ENCODE results near the gene CKAP2. TPM values are rescaled to one million over a fixed set of nuclear protein-coding genes. Genes with fewer than 3 reads are reported as not detected.
"Not testable (repeated sequence)": the region's sequence is repeated elsewhere in the genome, so short reads cannot be mapped to it uniquely, and the experiment has no call there.

The CKAP2 gene
- total and polyA plus RNA-seq, 4 donors = 2.4 to 40.9 (median 2.8) TPM

- not testable (repeated sequence) for H3K4me1 ChIP-seq (ENCODE audit: control insufficient read depth in 4 of 4, insufficient read depth in 4 of 4, low read length in 3 of 4); H3K4me3 ChIP-seq (ENCODE audit: low read depth in 1 of 3, low read length in 3 of 3); H3K9me3 ChIP-seq (ENCODE audit: control insufficient read depth in 4 of 4, low read length in 3 of 4); H3K27ac ChIP-seq (ENCODE audit: low read depth in 1 of 2, low read length in 2 of 2); H3K27me3 ChIP-seq (ENCODE audit: control insufficient read depth in 4 of 4, insufficient read depth in 4 of 4, low read length in 3 of 4); DNase-seq (ENCODE audit: low spot score); H3K36me3 ChIP-seq (ENCODE audit: control insufficient read depth in 4 of 4, insufficient read depth in 3 of 4, low read depth in 1 of 4, low read length in 3 of 4); H3K9ac ChIP-seq (ENCODE audit: low read depth in 1 of 2, low read length in 2 of 2)
- WGBS = no CpG with 5 or more reads among the region's 22 CpGs
Observed at GRCh38 chr13:52488763-52489162, 33.5 kb downstream of the CKAP2 start.

GRCh38 chr13:52491015-52491414 lies 35.7 kb downstream of the CKAP2 start:
- WGBS = 90% methylated on average over 2 of the region's 5 CpGs
- H3K27me3 ChIP-seq (ENCODE audit: control insufficient read depth in 4 of 4, insufficient read depth in 4 of 4, low read length in 3 of 4); H3K36me3 ChIP-seq (ENCODE audit: control insufficient read depth in 4 of 4, insufficient read depth in 3 of 4, low read depth in 1 of 4, low read length in 3 of 4): not testable (repeated sequence)

DNA sequence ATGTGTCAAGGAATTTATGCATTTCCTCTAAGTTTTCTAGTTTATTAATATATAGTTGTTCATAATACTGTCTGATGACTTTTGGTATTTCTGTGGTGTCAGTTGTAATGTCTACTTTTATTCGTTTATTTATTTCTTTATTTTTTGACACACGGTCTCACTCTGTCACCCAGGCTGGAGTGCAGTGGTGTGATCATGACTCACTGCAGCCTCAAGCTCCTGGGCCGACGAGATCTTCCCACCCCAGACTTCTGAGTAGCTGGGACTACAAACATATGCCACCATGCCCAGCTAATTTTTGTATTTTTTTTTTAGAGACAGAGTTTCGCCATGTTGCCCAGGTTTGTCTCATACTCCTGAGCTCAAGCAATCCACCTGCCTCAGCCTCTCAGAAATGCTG lies 39.0 kb downstream of the CKAP2 start:
- not testable (repeated sequence) for H3K27ac ChIP-seq (ENCODE audit: low read depth in 1 of 2, low read length in 2 of 2); H3K27me3 ChIP-seq (ENCODE audit: control insufficient read depth in 4 of 4, insufficient read depth in 4 of 4, low read length in 3 of 4); H3K9ac ChIP-seq (ENCODE audit: low read depth in 1 of 2, low read length in 2 of 2); H3K4me1 ChIP-seq (ENCODE audit: control insufficient read depth in 4 of 4, insufficient read depth in 4 of 4, low read length in 3 of 4); H3K4me3 ChIP-seq (ENCODE audit: low read depth in 1 of 3, low read length in 3 of 3); H3K36me3 ChIP-seq (ENCODE audit: control insufficient read depth in 4 of 4, insufficient read depth in 3 of 4, low read depth in 1 of 4, low read length in 3 of 4); DNase-seq (ENCODE audit: low spot score); H3K9me3 ChIP-seq (ENCODE audit: control insufficient read depth in 4 of 4, low read length in 3 of 4)
- WGBS = 83% methylated on average over 5 of the region's 5 CpGs

More at GRCh38 chr13:52491015-52491414, 35.7 kb downstream of the CKAP2 start:
- not testable (repeated sequence) for H3K9me3 ChIP-seq (ENCODE audit: control insufficient read depth in 4 of 4, low read length in 3 of 4); DNase-seq (ENCODE audit: low spot score); H3K4me3 ChIP-seq (ENCODE audit: low read depth in 1 of 3, low read length in 3 of 3); H3K9ac ChIP-seq (ENCODE audit: low read depth in 1 of 2, low read length in 2 of 2); H3K4me1 ChIP-seq (ENCODE audit: control insufficient read depth in 4 of 4, insufficient read depth in 4 of 4, low read length in 3 of 4); H3K27ac ChIP-seq (ENCODE audit: low read depth in 1 of 2, low read length in 2 of 2)

DNA sequence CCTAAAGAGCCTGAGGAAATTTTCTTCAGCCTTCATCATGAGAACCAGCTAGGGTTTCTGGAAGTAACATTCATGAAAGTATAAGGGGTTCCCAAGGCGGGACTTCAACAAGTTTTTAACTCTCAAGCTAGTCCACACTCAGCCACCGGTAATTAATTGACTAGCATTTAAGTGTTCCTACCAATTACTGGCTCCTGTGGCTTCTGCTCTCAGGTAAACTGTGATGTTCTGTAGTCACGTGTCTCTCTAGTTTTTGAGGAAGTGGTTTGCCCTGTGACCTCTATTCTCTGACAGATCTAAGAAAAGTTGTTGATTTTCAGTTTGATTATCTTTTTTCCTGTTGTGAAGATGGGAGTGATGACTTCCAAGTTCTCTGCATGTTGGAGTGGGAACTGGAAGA lies 42.7 kb downstream of the CKAP2 start:
- H3K4me3 ChIP-seq (ENCODE audit: low read depth in 1 of 3, low read length in 3 of 3) = not testable (repeated sequence)

GRCh38 chr13:52502277-52502676 lies 47.0 kb downstream of the CKAP2 start:
- H3K4me1 ChIP-seq (ENCODE audit: control insufficient read depth in 4 of 4, insufficient read depth in 4 of 4, low read length in 3 of 4); H3K4me3 ChIP-seq (ENCODE audit: low read depth in 1 of 3, low read length in 3 of 3); H3K27me3 ChIP-seq (ENCODE audit: control insufficient read depth in 4 of 4, insufficient read depth in 4 of 4, low read length in 3 of 4); H3K9ac ChIP-seq (ENCODE audit: low read depth in 1 of 2, low read length in 2 of 2); H3K9me3 ChIP-seq (ENCODE audit: control insufficient read depth in 4 of 4, low read length in 3 of 4); H3K36me3 ChIP-seq (ENCODE audit: control insufficient read depth in 4 of 4, insufficient read depth in 3 of 4, low read depth in 1 of 4, low read length in 3 of 4); H3K27ac ChIP-seq (ENCODE audit: low read depth in 1 of 2, low read length in 2 of 2); DNase-seq (ENCODE audit: low spot score): not testable (repeated sequence)
- 84% methylated on average over 7 of the region's 7 CpGs for WGBS

More for the DNA sequence above, 42.7 kb downstream of the CKAP2 start:
- H3K27ac ChIP-seq (ENCODE audit: low read depth in 1 of 2, low read length in 2 of 2); H3K27me3 ChIP-seq (ENCODE audit: control insufficient read depth in 4 of 4, insufficient read depth in 4 of 4, low read length in 3 of 4); DNase-seq (ENCODE audit: low spot score); H3K36me3 ChIP-seq (ENCODE audit: control insufficient read depth in 4 of 4, insufficient read depth in 3 of 4, low read depth in 1 of 4, low read length in 3 of 4); H3K4me1 ChIP-seq (ENCODE audit: control insufficient read depth in 4 of 4, insufficient read depth in 4 of 4, low read length in 3 of 4); H3K9me3 ChIP-seq (ENCODE audit: control insufficient read depth in 4 of 4, low read length in 3 of 4); H3K9ac ChIP-seq (ENCODE audit: low read depth in 1 of 2, low read length in 2 of 2): not testable (repeated sequence)
- WGBS = 64% methylated on average over 3 of the region's 3 CpGs

GRCh38 chr13:52505843-52506242 lies 50.6 kb downstream of the CKAP2 start:
- not testable (repeated sequence) for H3K9me3 ChIP-seq (ENCODE audit: control insufficient read depth in 4 of 4, low read length in 3 of 4); DNase-seq (ENCODE audit: low spot score); H3K36me3 ChIP-seq (ENCODE audit: control insufficient read depth in 4 of 4, insufficient read depth in 3 of 4, low read depth in 1 of 4, low read length in 3 of 4); H3K27ac ChIP-seq (ENCODE audit: low read depth in 1 of 2, low read length in 2 of 2); H3K27me3 ChIP-seq (ENCODE audit: control insufficient read depth in 4 of 4, insufficient read depth in 4 of 4, low read length in 3 of 4); H3K4me1 ChIP-seq (ENCODE audit: control insufficient read depth in 4 of 4, insufficient read depth in 4 of 4, low read length in 3 of 4); H3K9ac ChIP-seq (ENCODE audit: low read depth in 1 of 2, low read length in 2 of 2); H3K4me3 ChIP-seq (ENCODE audit: low read depth in 1 of 3, low read length in 3 of 3)
- WGBS = no CpG with 5 or more reads among the region's 1 CpG

DNA sequence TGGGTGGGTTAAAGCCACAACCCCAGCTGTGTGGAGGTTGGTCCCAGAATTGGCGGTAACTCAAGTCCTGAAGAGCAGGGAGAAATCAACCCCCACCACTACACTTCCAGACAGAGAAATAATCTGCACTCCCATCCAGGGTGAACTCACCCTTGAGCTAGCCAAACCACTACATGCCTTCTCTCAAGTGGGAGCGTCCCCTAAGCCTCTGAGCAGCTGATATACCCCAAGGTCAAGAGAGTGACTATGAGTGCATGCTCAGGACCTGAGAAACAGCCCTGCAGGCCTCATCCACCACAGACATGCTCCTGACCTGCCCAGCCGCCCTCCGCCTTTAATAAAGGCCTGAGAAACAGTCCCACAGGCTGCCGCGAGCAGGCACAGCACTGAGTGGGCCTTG lies 54.3 kb downstream of the CKAP2 start:
- H3K36me3 ChIP-seq (ENCODE audit: control insufficient read depth in 4 of 4, insufficient read depth in 3 of 4, low read depth in 1 of 4, low read length in 3 of 4); H3K9ac ChIP-seq (ENCODE audit: low read depth in 1 of 2, low read length in 2 of 2); H3K4me3 ChIP-seq (ENCODE audit: low read depth in 1 of 3, low read length in 3 of 3); H3K4me1 ChIP-seq (ENCODE audit: control insufficient read depth in 4 of 4, insufficient read depth in 4 of 4, low read length in 3 of 4); H3K27ac ChIP-seq (ENCODE audit: low read depth in 1 of 2, low read length in 2 of 2); DNase-seq (ENCODE audit: low spot score); H3K9me3 ChIP-seq (ENCODE audit: control insufficient read depth in 4 of 4, low read length in 3 of 4); H3K27me3 ChIP-seq (ENCODE audit: control insufficient read depth in 4 of 4, insufficient read depth in 4 of 4, low read length in 3 of 4): not testable (repeated sequence)
- 88% methylated on average over 2 of the region's 6 CpGs for WGBS

DNA sequence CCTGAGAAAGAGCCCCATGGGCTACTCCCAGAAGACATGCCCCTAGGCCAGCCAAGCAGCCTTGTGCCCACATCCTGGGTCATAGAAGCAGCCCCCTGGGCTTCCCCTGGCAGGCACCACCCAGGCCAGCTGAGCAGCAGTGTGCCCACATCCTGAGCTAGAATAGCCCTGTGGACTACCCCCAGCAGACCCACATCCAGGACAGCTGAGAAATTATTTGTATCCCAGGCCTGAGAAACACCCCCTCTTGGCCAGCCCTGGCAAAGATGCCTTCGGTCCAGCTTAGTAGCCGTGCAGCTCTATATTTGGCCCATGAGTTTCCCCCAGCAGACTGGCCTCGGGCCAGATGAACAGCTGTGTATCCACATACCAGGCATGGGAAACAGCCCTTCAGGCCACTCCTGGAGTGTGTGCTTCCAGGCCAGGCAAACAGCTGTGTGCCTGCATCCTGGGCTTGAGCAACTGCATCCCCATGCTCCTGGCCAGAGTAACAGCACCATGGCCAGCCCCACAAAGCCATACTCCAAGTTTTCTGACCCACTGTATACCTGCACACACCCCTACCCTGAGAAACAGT lies 55.0 kb downstream of the CKAP2 start:
- H3K36me3 ChIP-seq (ENCODE audit: control insufficient read depth in 4 of 4, insufficient read depth in 3 of 4, low read depth in 1 of 4, low read length in 3 of 4); H3K27me3 ChIP-seq (ENCODE audit: control insufficient read depth in 4 of 4, insufficient read depth in 4 of 4, low read length in 3 of 4); H3K4me3 ChIP-seq (ENCODE audit: low read depth in 1 of 3, low read length in 3 of 3); DNase-seq (ENCODE audit: low spot score); H3K9me3 ChIP-seq (ENCODE audit: control insufficient read depth in 4 of 4, low read length in 3 of 4); H3K9ac ChIP-seq (ENCODE audit: low read depth in 1 of 2, low read length in 2 of 2); H3K4me1 ChIP-seq (ENCODE audit: control insufficient read depth in 4 of 4, insufficient read depth in 4 of 4, low read length in 3 of 4); H3K27ac ChIP-seq (ENCODE audit: low read depth in 1 of 2, low read length in 2 of 2): not testable (repeated sequence)
- 97% methylated on average over 2 of the region's 3 CpGs for WGBS

- H3K9ac ChIP-seq (ENCODE audit: low read depth in 1 of 2, low read length in 2 of 2); H3K9me3 ChIP-seq (ENCODE audit: control insufficient read depth in 4 of 4, low read length in 3 of 4); DNase-seq (ENCODE audit: low spot score); H3K27ac ChIP-seq (ENCODE audit: low read depth in 1 of 2, low read length in 2 of 2); H3K27me3 ChIP-seq (ENCODE audit: control insufficient read depth in 4 of 4, insufficient read depth in 4 of 4, low read length in 3 of 4); H3K4me1 ChIP-seq (ENCODE audit: control insufficient read depth in 4 of 4, insufficient read depth in 4 of 4, low read length in 3 of 4); H3K36me3 ChIP-seq (ENCODE audit: control insufficient read depth in 4 of 4, insufficient read depth in 3 of 4, low read depth in 1 of 4, low read length in 3 of 4); H3K4me3 ChIP-seq (ENCODE audit: low read depth in 1 of 3, low read length in 3 of 3): not testable (repeated sequence)
- WGBS = 92% methylated on average over 4 of the region's 4 CpGs
Observed at GRCh38 chr13:52511598-52511997, 56.3 kb downstream of the CKAP2 start.
